ENCODE measurements around the gene PRSS27.
"Not testable (repeated sequence)": the region's sequence is repeated elsewhere in the genome, so short reads cannot be mapped to it uniquely, and the experiment has no call there.

Gene PRSS27

DNA sequence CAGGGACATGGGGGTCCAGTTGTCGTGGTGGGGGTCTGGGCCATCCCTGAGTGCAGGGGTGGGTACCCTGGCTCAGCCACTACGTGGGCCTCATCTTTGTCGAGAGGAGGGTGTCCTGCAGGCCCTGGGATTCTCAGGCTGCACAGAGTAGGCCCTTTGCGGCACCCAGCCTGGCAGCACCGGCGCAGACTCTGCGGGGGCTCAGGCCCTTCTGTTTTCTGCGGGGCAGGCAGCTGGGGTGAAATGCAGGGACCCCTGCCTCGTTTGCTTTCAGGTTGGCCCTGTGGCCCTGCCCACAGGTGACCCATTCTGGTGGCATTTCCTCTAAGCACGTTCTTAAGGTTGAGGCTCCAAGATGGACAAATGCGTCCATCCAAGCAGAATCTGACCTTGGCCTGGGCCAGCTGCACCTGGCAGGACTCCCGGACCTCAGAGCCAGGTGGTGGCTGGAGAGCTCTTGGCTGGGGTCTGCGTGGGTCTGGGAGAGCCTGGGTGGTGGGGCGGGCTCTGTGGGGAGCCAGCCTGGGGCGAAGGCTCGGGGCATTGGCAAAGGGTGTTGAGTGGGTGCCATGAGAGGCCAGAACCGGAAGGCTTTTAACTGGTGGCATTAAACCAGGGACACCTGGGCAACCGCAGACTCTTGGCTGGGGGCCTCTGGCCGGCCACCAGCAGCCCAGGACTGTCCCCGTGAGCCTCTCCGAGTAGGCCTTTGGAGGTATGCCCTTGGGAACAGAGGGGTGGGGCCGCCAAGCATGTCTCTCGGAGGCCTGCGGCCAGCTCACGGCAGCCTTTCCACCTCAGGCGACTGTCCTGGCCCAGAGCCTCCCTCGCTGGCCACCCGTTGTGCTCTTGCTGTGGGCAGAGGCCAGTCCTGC is 16.9 kb downstream of the PRSS27 start:
- no peak overlapping the region for H3K4me3 ChIP-seq (ENCODE audit: low read length)

DNA sequence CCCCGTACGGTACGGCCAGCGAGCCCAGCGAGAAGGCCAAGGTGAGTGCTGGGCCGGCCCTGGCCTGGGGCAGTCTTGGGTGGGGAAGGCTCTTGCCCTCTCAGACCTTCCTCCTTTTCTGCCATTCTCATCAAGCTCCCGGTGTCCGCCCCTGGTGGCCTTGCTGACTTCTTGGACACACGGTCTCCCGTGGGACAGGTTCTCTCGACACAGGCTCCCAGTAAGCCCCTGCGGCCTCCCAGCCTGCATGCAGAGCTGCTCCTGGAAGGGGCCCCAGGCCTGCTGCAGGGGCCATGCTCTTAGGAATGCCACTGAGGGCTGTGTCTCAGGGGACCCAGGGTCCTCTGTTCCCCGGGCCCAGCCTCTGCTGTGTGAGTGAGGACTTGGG is 17.6 kb downstream of the PRSS27 start:
- TF ChIP-seq ZNF274 (IDR thresholded peaks at IDR 0.05; ENCODE audit: low read depth, low read length): no peak
- H3K4me3 ChIP-seq (ENCODE audit: low read length): no peak overlapping the region

More for the DNA sequence above, 16.9 kb downstream of the PRSS27 start:
- TF ChIP-seq ZNF274 (IDR thresholded peaks at IDR 0.05; ENCODE audit: low read depth, low read length): no peak

DNA sequence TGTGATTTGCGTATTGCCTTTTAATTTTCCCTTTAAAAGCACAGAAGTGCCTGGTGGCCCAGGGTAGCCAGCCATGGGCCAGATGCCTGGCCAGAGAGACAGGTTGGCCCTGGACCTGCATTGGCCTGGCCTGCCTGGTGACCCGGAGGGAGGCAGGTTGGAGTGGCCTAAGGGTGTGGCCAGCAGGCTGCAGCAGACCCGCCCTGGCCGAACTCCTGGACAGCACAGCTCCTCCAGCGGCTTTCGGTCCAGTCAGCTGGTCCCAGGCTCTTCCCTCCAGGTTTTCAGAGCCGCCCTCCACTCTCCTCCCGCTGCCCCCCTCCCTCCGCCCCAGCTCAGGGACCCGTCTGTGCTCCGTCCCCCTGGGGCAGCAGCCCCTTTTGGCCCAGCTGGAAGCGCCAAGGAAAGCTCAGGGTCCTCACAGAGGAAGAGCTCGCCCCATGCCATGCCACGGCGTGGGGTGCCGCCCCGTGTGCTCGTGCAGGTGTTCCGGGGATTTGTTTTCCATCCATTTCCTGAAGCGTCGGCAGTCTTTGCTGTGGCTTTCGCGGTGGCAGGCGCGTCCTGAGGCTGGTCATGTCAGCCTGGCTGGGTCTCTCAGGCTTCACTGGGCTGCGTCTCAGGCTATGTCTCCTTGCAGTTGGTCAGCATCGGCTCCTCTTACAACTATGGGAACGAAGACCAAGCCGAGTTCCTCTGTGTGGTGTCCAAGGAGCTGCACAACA is 18.1 kb downstream of the PRSS27 start:
- no peak for TF ChIP-seq ZNF274 (IDR thresholded peaks at IDR 0.05; ENCODE audit: low read depth, low read length)
- no peak overlapping the region for H3K4me3 ChIP-seq (ENCODE audit: low read length)

DNA sequence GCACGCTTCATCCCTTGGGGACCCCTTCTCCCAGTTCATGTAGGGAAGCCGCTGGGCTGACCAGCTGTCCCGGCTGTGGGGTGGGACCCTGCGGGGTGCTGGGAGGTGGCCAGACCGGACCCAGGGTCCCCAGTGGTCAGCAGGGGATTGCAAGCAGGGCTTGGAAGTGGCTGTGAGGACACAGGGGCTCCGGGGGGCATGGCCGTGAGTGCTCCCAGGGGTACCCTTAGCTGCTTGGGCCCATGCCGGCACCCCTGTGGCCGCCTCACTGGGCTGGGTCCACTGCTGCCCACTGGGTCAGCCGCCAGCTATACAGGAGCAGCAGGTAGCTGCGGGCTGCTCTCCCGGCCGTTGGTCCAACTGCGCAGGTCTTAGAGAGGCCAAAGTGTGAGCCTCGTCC is 18.8 kb downstream of the PRSS27 start:
- H3K4me3 ChIP-seq (ENCODE audit: low read length): no peak overlapping the region
- no peak for TF ChIP-seq ZNF274 (IDR thresholded peaks at IDR 0.05; ENCODE audit: low read depth, low read length)

DNA sequence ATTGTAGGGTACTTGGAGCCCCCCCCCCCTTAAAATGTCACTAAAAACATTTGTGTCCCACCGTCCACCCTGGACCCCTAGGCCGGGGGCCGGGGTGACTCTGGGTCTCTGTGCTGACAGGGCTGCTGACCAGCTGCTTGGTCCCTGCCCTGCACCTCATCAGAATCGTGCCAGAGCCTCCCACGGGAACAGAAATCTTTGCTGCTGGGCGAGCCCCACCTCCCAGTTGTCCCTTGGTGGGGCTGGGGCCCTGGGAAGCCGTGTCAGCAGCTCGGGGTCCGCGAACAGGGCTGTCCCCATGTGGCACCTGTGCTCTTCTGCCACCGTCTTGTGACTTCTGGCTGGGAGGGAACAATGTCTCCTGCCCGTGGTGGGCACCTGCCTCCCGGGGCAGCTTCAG is 19.2 kb downstream of the PRSS27 start:
- no peak for TF ChIP-seq ZNF274 (IDR thresholded peaks at IDR 0.05; ENCODE audit: low read depth, low read length)
- no peak overlapping the region for H3K4me3 ChIP-seq (ENCODE audit: low read length)

DNA sequence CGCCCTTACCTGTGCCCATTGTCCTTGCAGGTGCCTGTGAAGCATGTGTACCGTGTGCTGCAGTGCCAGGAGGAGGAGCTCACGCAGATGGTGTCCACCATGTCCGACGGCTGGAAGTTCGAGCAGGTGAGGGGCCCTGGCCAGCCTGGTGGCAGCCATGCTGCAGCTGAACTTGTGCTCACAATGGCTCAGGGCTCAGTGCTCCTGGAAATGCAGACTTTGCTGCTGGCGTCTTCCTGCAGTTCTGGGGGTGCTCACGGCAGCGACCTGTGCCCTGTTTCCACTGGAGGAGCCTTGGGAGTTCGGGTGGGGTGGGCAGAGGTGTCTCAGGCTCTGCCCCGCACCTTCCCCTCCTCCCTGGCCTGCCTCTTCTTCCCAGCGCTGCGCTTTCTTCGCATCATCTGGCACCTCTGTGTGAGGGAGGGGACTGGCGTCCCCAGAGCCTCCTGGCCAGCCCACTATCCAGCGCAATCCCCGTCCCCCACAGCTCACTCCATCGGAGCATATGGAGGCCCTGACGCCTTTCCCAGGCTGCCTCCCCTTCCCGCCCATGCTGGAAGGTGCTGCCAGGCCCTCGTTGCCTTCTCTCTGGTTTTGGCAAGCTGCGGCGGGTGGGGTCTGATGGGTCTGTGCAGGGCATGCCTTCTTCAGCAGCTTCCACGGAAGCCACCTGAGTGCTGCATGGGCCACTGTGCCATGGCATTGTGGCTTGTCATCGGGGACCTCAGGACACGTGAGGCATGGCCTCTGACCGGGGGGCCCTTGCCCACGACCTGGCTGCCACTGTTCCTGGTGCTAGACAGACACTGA is 20.0 kb downstream of the PRSS27 start:
- H3K4me3 ChIP-seq (ENCODE audit: low read length): no peak overlapping the region
- no peak for TF ChIP-seq ZNF274 (IDR thresholded peaks at IDR 0.05; ENCODE audit: low read depth, low read length)

DNA sequence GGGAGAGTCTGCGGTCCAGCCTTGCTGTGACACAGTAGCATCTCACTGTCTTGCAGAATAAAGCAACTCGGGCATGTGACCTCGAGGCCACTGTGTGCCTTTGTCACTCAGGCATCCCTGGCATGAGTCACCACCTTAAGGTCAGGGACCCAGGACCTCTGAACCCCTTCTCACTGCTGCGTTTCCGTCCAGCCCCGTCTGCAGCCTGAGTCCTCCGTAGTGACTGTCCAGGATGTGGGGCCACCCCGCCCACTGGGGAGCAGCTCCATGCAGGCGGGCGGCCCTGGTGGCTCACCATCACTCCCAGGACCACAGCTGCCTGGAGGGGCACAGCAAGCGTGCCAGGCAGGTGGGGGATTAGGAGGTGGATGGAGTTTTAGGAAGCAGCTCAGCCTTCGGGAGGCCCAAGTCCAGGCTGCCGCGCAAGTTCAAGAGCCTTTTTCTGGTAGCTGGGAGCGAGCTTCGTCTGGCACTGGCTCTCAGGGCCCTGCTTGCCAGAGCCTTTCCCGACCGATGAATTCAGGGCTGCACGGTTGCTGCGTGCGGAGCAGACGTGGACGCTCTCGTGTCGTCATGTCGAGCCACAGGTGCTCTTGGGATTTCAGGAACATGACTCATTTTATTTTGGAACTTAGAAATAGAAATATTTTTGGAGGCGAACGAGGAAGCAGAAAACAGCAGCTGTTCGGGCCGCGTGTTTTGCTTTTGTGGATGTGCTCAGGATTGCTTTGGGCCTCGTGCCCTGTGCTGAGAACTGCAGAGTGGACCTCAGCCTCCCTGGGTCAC is 20.9 kb downstream of the PRSS27 start:
- no peak overlapping the region for H3K4me3 ChIP-seq (ENCODE audit: low read length)
- no peak for TF ChIP-seq ZNF274 (IDR thresholded peaks at IDR 0.05; ENCODE audit: low read depth, low read length)

DNA sequence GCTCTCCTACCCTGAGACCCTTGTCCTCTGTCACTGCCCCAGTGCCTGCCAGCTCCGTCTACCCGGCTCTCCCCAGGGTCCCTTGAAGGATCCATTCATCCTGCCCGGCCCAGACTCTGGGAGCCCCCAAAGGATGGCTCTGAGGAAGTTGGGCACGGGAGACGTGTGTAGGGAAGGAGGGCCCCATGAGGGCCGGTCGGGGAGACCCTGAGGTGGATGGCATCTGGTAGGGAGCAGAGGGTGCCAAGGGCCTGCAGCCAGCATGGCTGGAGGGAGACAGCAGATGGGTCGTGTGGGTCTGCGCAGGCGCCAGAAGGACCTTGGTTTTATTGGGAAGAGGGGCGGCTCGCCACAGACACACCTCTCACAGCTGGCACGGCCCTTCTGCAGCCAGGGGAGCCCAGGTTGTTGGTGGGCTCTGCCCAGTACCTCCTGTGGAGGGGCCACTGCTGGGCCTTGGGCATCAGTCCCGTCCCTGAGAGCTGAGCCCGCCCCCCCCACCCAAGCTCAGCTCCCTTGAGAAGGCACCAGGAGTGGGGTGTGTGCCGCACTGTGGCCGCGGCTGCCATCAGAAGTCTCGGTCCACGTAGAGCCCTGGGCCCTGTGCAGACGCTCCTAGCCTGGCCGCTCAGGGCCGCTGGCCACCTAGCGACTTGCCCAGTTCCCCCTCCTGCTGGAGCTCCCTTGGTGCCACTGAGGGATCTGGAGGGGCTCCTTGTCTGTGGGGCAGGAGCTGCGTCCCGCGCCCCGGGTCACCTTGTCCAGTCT is 21.7 kb downstream of the PRSS27 start:
- no peak for TF ChIP-seq ZNF274 (IDR thresholded peaks at IDR 0.05; ENCODE audit: low read depth, low read length)
- H3K4me3 ChIP-seq (ENCODE audit: low read length): no peak overlapping the region

DNA sequence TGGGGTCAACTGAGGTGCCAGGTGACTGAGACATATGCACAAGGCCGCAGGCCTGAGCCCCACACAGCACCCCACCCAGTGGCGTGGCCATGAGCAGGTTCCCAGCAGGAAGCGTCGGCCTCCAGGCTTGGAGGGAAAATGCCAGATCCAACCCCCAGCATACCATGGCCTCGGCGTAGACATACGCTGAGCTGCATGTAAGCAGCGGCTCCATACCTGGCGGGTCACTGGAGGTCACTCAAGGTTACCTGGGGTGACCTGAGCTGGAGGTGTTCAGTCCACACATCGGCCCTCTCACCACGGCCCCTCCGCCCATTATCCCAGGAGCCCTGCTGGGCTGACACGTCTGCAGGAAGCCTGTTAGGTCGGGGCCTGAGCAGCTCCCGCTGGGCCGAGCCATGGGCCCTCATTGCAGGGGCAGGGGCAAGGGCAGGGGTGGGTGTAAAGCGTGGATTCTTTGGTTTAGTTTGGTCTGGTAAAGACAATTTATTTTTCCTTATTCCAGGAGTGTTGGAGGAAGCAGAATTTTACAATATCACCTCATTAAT is 22.5 kb downstream of the PRSS27 start:
- H3K4me3 ChIP-seq (ENCODE audit: low read length): no peak overlapping the region
- no peak for TF ChIP-seq ZNF274 (IDR thresholded peaks at IDR 0.05; ENCODE audit: low read depth, low read length)

DNA sequence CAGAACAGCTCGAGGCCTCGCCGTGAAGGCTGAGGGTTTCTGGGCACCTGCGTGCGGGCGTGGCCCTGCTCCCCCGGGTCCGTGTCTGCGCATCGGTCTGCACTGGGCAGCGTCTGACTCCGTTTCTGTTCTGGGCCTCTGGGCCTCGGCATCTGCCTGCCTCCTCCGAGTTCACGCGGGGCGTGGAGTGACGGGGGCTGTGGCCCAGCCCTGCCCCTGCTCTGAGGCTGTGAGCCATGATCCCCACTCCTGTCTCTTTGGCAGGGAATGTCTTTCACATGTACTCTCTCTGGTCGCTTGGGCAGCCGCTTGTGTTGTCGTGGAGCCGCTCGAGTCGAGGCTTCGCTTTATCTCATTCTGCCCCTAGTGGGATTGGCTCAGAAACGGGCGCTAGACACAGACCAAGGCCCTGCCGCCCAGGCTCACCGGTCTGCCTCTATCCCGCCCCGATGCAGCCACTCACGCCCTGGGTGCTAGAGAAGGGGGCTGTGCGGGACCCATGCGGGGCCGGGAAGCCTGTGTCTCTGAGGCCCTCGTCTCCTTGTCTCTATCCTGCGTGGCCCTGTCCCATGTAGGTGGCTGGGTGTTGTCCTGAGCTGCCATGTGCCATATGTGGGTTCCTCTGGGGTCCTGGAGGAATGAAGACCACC is 23.3 kb downstream of the PRSS27 start:
- H3K4me3 ChIP-seq (ENCODE audit: low read length): not testable (repeated sequence)

DNA sequence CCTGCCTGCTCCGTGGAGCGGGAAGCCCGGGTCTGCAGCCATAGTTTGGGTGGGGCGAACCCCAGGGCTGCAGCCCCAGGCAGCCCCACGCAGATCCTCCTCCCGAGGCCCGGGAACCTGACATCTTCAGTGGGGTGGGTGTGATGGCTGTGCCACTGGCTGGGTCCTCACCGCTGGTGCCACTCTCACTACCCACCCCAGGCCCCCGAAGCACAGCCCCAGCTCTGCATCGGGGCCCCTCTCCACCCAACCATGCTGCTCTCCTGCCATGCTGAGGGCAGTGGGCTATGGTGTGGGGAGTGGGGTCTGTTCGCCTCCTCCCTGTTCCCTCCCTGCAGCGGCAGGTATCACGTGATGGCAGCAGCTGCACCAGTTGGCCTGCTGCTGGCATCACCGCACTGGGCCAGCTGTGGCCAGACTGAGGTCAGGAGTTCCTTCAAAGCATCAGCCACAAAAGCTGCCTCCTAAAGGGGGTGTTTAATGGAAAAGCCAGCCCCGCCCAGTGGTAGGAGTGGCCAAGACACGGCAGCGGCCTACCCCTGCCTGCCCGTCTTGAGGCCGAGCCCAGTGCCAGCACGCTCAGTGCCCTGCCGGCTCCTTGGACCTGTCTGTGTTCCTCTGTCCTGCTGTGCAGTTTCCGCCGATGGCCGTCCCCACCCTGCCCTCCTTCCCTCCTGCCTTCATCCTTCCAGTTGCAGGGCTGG is 26.9 kb downstream of the PRSS27 start:
- no peak overlapping the region for H3K4me3 ChIP-seq (ENCODE audit: low read length)

More for the DNA sequence above, 26.9 kb downstream of the PRSS27 start:
- no peak for TF ChIP-seq ZNF274 (IDR thresholded peaks at IDR 0.05; ENCODE audit: low read depth, low read length)
